Effector memory CD8-positive, alpha-beta T cell (primary cell): ENCODE data around the gene DNPH1.

ENCODE experiments used
- ATAC-seq: fragments of 150-1000 bp; cut with Tn5 transposase; replicated peaks from 2 replicates; pipeline ENCODE4 v1.10.0; 2021; ENCODE audit warnings: mild to moderate bottlenecking, moderate library complexity
- DNase-seq, 3 experiments: peaks; one replicate each; pipeline ENCODE4 v3.0.0; 2021
- H3K27ac Mint-ChIP-seq, 2 donors: one replicate each; pipeline ENCODE4 v1.8.0; 2022; ENCODE audit warnings: mild to moderate bottlenecking in 2 of 2, mixed read lengths in 2 of 2, moderate library complexity in 2 of 2
- H3K27me3 Mint-ChIP-seq, 2 donors: one replicate each; pipeline ENCODE4 v1.8.0; 2022; ENCODE audit warnings: mixed read lengths in 2 of 2
- H3K36me3 Mint-ChIP-seq: one replicate; pipeline ENCODE4 v1.8.0; 2022; ENCODE audit warnings: mild to moderate bottlenecking, moderate library complexity, mixed read lengths; ENCODE audit not compliant: insufficient read depth
- H3K4me1 Mint-ChIP-seq, 2 donors: one replicate each; pipeline ENCODE4 v1.8.0; 2022; ENCODE audit warnings: low read depth in 2 of 2, mixed read lengths in 2 of 2
- H3K4me3 Mint-ChIP-seq, 2 donors: one replicate each; pipeline ENCODE4 v1.8.0; 2022; ENCODE audit warnings: mild to moderate bottlenecking in 2 of 2, mixed read lengths in 2 of 2, moderate library complexity in 2 of 2
- H3K9me3 Mint-ChIP-seq, 2 donors: one replicate each; pipeline ENCODE4 v1.8.0; 2022; ENCODE audit warnings: mixed read lengths in 2 of 2

Gene DNPH1

DNA sequence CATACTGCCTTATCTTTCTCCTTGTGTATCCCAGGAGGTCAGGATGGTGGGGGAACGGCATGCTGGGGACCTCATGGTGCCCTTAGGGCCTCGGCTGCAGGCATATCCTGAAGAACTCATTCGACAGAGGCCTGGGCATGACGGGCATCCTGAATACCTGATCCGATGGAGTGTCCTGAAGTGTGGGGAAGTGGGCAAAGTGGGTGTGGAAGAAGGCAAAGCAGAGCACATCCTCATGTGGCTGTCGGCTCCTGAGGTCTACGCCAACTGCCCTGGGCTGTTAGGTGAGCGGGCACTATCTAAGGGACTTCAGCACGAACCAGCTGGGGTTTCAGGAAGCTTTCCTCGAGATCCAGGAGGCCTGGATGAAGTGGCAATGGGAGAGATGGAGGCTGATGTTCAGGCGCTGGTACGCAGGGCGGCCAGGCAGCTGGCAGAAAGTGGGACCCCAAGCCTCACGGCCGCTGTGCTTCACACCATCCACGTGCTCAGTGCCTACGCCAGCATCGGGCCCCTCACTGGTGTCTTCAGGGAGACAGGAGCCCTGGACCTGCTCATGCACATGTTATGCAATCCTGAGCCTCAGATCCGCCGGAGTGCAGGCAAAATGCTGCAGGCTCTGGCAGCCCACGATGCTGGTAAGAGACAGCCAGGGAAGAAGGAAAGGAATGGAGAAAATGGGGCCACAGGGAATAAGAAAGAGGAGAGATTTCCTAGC is 44.9 kb downstream of the DNPH1 start:
- peaks cover 33 to 59% of the 10 kb centered on the region in 2 donors for H3K4me1 Mint-ChIP-seq
- H3K4me3 Mint-ChIP-seq = peak overlapping the region in 1 of 2 donors; percentile 92

DNA sequence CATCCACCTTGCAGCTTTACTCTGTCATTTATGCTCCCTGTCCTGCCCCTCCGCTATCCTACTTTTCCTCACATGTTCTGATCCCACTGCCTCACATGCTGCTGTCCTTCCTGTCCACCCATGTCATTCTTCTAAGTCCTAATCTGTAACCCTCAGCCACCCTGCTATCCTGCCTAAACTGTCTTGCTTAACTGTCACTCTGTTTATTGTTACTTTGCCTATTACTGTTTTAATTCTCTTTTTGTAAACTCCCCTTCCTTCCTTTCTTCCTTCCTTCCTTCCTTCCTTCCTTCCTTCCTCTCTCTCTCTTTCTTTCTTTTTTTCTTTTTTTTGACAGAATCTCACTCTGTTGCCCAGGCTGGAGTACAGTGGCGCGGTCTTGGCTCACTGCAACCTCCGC is 45.8 kb downstream of the DNPH1 start:
- ATAC-seq (no peak), DNase-seq (no peak)
- Mint-ChIP-seq H3K27ac (peak overlapping the region; percentile 67 to 90), H3K4me1 (peaks cover 33 to 56% of the 10 kb centered on the region in 2 donors), H3K36me3 (peaks cover 28% of the 10 kb centered on the region), H3K4me3 (peak overlapping the region; percentile 82 to 92), H3K9me3 (no peaks in the 10 kb centered on the region), H3K27me3 (no peaks in the 10 kb centered on the region)

More for the DNA sequence above, 44.9 kb downstream of the DNPH1 start:
- peak overlapping the region; percentile 50 to 66 for H3K27ac Mint-ChIP-seq
- no peak for ATAC-seq
- no peaks in the 10 kb centered on the region for H3K27me3 Mint-ChIP-seq
- peaks cover 21% of the 10 kb centered on the region for H3K36me3 Mint-ChIP-seq
- no peaks in the 10 kb centered on the region for H3K9me3 Mint-ChIP-seq
- DNase-seq = no peak

DNA sequence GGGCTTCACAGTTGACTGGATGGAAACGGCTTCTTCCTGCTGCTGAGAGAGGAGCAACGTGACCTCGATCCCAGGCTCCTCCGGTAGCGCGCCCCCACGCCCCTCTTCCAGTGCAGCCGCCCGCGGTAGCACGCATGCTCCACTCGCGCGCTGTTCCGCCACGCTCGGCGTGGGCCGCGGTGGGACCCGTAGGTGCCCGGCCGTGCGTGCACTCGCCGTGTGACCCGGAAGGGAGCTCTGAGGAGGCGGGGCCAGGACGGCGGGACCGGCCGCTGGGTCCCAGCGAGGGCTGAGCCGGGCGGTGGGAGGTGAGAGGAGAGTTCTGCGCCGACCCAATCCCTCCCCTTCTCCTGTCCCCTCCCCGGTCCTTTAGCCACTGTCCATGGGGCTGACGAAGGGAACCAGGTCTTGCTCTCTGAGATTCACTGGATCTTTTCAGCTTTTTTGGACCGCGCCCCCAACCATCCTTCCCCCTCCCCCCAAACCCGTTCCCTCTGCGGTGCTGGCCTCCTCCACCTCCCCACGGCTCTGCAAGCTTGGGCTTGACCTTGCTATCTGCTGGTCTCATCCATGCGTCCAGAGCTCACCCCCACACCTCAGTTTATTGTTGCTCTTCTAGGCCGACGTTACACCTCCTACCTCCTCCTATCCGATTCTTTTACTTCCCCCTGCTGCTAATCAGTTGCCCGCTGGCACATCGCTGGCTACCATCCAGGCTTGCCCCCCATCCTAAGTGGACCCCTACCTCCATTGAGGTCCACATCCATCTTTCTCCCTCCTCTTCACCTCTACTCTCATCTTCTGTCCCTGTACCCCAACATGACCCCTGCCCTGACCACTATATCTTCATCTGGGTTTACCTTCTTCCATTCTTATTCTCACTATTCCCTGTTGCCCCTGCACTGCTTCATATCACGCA is 47.1 kb downstream of the DNPH1 start, which contains the start of gene CUL9:
CUL9 (plus strand) TSS at position 255 of the 919 bp plus-strand sequence. CDS start 2,115 bp downstream, outside the sequence.
- H3K36me3 Mint-ChIP-seq = peaks cover 25% of the 10 kb centered on the region

DNA sequence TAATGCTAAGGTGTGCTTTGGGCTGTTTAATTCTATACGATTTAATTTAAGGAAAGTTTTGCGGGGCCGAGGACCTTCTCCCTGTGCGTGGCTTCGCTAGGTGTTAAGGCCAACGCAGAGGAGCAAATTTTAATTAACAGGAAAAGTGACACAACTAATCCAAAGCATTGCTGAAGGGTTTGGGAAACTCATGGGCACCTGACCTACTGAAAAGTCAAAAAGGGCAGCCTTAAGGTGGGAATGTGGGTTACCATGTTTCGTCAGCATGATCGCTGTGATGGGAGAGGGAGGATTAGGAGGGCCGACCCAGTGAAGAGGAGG is 47.7 kb downstream of the DNPH1 start:
- Mint-ChIP-seq H3K27me3 (no peaks in the 10 kb centered on the region), H3K9me3 (no peaks in the 10 kb centered on the region), H3K4me3 (peak overlapping the region; percentile 82 to 92), H3K36me3 (peaks cover 27% of the 10 kb centered on the region), H3K27ac (peak overlapping the region; percentile 67 to 90), H3K4me1 (peaks cover 33 to 46% of the 10 kb centered on the region in 2 donors)
- ATAC-seq = no peak
- DNase-seq = no peak

More for the DNA sequence above, 47.1 kb downstream of the DNPH1 start, which contains the start of gene CUL9:
- Mint-ChIP-seq H3K4me3 (peak within 1 kb of the TSS; percentile 82 to 92), H3K4me1 (peaks cover 33 to 48% of the 10 kb centered on the region in 2 donors), H3K27ac (peak within 1 kb of the TSS; percentile 67 to 90), H3K9me3 (no peaks in the 10 kb centered on the region), H3K27me3 (no peaks in the 10 kb centered on the region)
- ATAC-seq (peak; percentile 99), DNase-seq (peak; percentile 72 to 75 (median 73))

DNA sequence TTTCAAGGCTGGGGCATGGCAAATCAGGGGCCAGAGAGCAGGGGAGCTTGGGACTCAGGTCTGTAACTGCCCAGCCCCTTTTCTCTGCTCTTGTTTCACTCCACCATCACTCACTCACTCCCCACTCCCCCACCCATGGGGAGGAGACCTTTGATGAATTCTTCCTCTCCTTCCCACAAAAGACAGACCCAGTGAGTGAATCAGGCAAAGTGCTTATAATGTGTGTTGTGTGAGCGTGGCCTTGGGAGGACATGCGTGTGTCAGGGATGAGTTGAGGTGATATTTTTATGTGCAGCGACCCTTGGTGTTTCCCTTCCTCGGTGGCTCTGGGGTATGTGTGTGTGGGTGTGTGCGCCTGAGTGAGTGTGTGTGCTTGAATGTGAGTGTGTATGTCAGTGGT is 48.3 kb downstream of the DNPH1 start:
- peaks cover 32 to 46% of the 10 kb centered on the region in 2 donors for H3K4me1 Mint-ChIP-seq
- ATAC-seq = no peak

DNA sequence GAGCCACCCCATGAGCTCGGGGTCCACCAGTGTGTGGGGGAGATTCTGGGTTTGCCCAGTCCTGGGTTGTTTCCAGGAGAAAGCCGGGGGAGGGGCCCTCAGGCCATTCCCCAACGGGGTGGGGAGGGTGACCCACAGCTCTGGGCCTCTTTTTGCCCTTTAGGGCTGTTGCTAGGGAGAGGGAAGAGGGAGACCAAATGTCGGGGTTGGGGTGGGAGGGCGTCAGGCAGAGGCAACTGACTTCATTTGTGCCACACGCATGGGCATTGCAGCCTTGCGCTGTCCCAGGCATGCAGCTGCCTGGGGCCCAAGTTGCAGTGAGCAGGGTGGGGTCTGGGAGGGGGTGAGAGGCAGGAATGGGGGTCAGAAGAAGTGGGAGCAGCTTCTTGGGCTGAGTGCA is 49.2 kb downstream of the DNPH1 start:
- Mint-ChIP-seq H3K36me3 (peaks cover 26% of the 10 kb centered on the region), H3K9me3 (no peaks in the 10 kb centered on the region), H3K4me1 (peaks cover 32 to 42% of the 10 kb centered on the region in 2 donors), H3K27me3 (no peaks in the 10 kb centered on the region), H3K27ac (no peak overlapping the region), H3K4me3 (no peak overlapping the region)
- DNase-seq = no peak
- no peak for ATAC-seq

More for the DNA sequence above, 48.3 kb downstream of the DNPH1 start:
- no peaks in the 10 kb centered on the region for H3K9me3 Mint-ChIP-seq
- no peak for DNase-seq
- H3K36me3 Mint-ChIP-seq = peaks cover 30% of the 10 kb centered on the region
- H3K27ac Mint-ChIP-seq = peak overlapping the region; percentile 67 to 90
- peak overlapping the region; percentile 82 to 92 for H3K4me3 Mint-ChIP-seq
- H3K27me3 Mint-ChIP-seq = no peaks in the 10 kb centered on the region

DNA sequence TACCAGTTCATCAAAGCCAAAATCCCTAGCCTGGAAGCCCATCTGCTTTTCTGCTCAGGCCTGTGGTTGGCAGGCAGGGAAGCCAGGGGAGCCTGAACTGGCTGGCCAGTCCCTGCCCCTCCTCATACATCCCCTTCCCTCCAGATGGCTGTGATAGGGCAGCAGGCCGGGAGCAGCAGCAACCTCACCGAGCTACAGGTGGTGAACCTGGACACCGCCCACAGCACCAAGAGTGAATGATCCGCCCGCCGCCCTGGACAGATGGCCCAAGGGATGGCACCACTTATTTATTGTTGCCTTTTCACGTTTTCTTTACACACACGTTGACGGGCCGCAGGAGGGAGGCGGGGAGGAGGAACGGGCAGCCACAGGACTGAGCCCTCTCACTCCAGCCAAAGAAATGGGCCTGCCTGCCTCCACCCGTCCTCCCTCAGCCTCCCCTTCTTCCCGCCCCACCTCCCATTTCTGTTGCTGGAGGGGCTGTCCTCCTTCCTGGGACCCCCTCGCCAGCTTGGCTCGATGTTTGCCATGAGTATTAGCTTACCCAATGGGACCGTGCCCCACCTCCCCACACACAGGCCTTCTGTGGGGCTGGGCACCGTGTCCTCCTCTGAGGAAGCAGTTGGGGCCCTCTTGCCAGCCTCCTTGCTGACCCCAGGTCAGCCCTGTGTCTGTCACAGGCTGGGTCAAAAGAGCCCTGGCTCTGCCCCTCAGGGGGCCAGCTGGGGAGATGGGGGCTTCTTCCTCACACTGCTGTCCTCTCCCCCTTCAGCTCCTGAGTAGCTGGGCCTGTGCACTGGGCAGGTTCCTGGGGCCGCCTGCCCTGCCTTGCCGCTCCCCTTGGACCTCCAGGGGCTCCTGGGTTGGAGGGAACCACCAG is 50.1 kb downstream of the DNPH1 start:
- H3K4me3 Mint-ChIP-seq = no peak overlapping the region
- H3K9me3 Mint-ChIP-seq = no peaks in the 10 kb centered on the region
- peak overlapping the region in 1 of 2 donors; percentile 55 for H3K27ac Mint-ChIP-seq
- ATAC-seq (no peak), DNase-seq (no peak)
- H3K27me3 Mint-ChIP-seq = no peaks in the 10 kb centered on the region
- peaks cover 36 to 37% of the 10 kb centered on the region in 2 donors for H3K4me1 Mint-ChIP-seq
- H3K36me3 Mint-ChIP-seq = peaks cover 34% of the 10 kb centered on the region

DNA sequence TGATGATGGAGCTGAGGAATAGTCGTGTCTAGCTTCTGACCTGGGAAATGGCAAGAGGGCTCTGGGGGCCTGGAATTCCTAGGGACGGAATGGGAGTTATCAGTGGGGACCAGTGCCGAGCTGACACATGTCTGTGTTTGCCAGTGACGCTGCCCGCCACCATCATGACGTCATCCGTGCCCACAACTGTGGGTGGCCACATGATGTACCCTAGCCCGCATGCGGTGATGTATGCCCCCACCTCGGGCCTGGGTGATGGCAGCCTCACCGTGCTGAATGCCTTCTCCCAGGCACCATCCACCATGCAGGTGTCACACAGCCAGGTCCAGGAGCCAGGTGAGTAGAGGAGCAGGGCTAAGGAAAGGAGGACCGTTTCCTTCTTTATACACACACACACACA is 51.1 kb downstream of the DNPH1 start:
- Mint-ChIP-seq H3K27me3 (no peaks in the 10 kb centered on the region), H3K36me3 (peaks cover 43% of the 10 kb centered on the region), H3K4me1 (peaks cover 34 to 37% of the 10 kb centered on the region in 2 donors), H3K27ac (peak overlapping the region in 1 of 2 donors; percentile 55), H3K4me3 (no peak overlapping the region), H3K9me3 (no peaks in the 10 kb centered on the region)
- DNase-seq = no peak
- no peak for ATAC-seq

DNA sequence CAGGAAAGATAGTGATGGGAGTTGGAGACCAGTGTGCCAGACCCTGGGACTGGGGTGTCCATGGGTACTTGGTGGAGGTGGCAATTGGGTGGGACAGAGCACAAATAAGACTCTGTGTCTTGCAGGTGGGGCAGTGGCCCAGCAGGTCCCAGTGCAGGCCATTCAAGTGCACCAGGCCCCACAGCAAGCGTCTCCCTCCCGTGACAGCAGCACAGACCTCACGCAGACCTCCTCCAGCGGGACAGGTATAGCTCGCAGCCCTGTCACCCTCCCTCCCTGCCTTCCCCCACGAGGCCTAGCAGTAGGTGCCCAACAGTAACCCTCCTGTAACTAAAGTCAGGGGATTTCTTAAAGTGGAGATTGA is 52.9 kb downstream of the DNPH1 start:
- Mint-ChIP-seq H3K36me3 (peaks cover 54% of the 10 kb centered on the region), H3K9me3 (no peaks in the 10 kb centered on the region), H3K27me3 (no peaks in the 10 kb centered on the region), H3K27ac (peak overlapping the region; percentile 89 to 96), H3K4me1 (peaks cover 29 to 33% of the 10 kb centered on the region in 2 donors), H3K4me3 (no peak overlapping the region)
- DNase-seq = no peak
- no peak for ATAC-seq

DNA sequence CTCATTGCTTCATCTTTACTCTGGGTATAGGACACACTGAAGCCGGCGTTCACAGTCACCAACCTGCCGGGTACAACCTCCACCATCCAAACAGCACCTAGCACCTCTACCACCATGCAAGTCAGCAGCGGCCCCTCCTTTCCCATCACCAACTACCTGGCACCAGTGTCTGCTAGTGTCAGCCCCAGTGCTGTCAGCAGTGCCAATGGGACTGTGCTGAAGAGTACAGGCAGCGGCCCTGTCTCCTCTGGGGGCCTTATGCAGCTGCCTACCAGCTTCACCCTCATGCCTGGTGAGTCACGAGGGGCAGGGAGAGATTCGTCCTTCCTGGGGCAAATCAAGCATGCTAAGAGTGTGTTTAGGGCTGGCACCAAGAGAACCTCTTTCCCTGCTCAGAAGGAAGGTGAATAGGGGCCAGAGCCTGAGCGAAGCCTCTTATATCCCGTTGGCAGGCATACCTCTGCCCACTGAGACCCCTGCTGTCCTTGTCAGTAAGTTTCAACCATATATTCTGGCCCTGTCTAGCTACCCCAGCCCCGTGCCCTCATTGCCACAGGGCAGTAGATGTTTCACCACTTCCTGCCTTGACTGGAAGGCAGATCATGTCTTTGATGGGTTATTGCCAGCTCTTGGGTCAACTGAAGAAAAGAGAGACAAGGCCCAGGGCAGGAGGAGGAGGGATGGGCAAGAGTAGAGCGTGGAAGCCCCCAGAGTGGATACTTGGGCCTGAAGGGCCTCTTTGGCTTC is 53.4 kb downstream of the DNPH1 start:
- Mint-ChIP-seq H3K36me3 (peaks cover 60% of the 10 kb centered on the region), H3K4me1 (peaks cover 25 to 35% of the 10 kb centered on the region in 2 donors), H3K27me3 (no peaks in the 10 kb centered on the region), H3K4me3 (no peak overlapping the region), H3K9me3 (no peaks in the 10 kb centered on the region), H3K27ac (peak overlapping the region; percentile 89 to 96)
- DNase-seq = no peak
- no peak for ATAC-seq
